Measurements from ENCODE around the gene LAMA2. TPM values are rescaled to one million over a fixed set of nuclear protein-coding genes. Genes with fewer than 3 reads are reported as not detected.

LAMA2 gene
- polyA plus RNA-seq, 1 donor from 2014 or later, result 2.5 TPM

DNA sequence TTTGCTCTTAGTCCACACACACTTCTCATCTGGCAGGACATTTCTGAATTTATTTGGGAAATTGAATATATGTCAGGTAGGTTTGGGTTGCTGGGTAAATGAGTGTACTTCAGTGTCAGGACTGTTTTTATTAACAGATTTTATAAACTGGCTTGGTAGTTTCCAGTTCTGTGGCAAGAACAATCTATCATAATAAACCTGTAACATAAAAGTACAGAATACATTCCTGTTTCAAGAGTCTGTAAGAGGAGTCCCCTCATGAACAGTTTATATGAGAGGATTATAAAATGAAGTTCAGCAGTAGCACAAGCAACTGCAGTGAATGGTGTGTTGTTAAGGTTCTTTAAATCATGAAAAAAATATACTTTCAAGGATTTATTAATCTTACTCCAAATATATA lies 81.8 kb downstream of the LAMA2 start:
- TF ChIP-seq, protein P1, sequence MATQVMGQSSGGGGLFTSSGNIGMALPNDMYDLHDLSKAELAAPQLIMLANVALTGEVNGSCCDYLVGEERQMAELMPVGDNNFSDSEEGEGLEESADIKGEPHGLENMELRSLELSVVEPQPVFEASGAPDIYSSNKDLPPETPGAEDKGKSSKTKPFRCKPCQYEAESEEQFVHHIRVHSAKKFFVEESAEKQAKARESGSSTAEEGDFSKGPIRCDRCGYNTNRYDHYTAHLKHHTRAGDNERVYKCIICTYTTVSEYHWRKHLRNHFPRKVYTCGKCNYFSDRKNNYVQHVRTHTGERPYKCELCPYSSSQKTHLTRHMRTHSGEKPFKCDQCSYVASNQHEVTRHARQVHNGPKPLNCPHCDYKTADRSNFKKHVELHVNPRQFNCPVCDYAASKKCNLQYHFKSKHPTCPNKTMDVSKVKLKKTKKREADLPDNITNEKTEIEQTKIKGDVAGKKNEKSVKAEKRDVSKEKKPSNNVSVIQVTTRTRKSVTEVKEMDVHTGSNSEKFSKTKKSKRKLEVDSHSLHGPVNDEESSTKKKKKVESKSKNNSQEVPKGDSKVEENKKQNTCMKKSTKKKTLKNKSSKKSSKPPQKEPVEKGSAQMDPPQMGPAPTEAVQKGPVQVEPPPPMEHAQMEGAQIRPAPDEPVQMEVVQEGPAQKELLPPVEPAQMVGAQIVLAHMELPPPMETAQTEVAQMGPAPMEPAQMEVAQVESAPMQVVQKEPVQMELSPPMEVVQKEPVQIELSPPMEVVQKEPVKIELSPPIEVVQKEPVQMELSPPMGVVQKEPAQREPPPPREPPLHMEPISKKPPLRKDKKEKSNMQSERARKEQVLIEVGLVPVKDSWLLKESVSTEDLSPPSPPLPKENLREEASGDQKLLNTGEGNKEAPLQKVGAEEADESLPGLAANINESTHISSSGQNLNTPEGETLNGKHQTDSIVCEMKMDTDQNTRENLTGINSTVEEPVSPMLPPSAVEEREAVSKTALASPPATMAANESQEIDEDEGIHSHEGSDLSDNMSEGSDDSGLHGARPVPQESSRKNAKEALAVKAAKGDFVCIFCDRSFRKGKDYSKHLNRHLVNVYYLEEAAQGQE (IDR thresholded peaks at IDR 0.05; ENCODE audit: borderline replicate concordance), result no peak
- no peak for TF ChIP-seq RAD21 (conservative IDR thresholded peaks at IDR 0.05)

DNA sequence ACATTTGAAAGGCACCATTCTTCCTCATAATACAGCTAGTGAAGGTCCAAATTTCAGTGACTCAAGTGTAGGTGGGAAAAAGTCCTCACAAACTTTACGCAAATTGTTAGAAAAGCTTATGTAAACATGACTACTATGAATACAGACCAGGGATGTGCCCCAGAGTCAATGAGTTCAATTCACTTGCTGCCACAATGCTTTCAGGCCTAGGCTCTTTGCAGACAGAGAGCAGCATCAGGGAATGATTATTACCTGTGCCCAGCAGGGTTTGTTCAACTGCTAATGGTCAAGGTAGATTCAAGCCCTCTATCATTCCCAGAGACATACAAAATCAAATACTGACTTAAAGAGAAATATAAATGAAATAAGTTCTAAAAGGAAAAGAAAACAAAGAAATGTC lies 84.0 kb downstream of the LAMA2 start:
- no peak overlapping the region for H2AFZ ChIP-seq (ENCODE audit: low read depth, low read length)
- H3F3A ChIP-seq (ENCODE audit: insufficient read depth, low read length, poor library complexity, severe bottlenecking), result no peaks in the 10 kb centered on the region
- no peaks in the 10 kb centered on the region for H4K20me1 ChIP-seq (ENCODE audit: insufficient read depth)
- H3K79me2 ChIP-seq (replicated peaks; ENCODE audit: insufficient read depth, low read length), result no peaks in the 10 kb centered on the region
- H3K36me3 ChIP-seq (ENCODE audit: insufficient read depth, low read length), result no peaks in the 10 kb centered on the region
- H3K27ac ChIP-seq (ENCODE audit: low read length), result no peak overlapping the region
- no peak overlapping the region for H3K4me2 ChIP-seq (ENCODE audit: low read length)
- H3K9me2 ChIP-seq (ENCODE audit: insufficient read depth, low read length), result no peaks in the 10 kb centered on the region
- H3K9me3 ChIP-seq (ENCODE audit: low read length), result no peaks in the 10 kb centered on the region
- no peaks in the 10 kb centered on the region for H3K27me3 ChIP-seq (ENCODE audit: insufficient read depth, low read depth, low read length)
- TF ChIP-seq MXI1 (conservative IDR thresholded peaks at IDR 0.05; ENCODE audit: poor library complexity, severe bottlenecking), result no peak
- TF ChIP-seq POLR2AphosphoS5 (IDR thresholded peaks at IDR 0.05), result no peak
- no peak for TF ChIP-seq RAD21 (conservative IDR thresholded peaks at IDR 0.05)
- TF ChIP-seq, protein P1 (IDR thresholded peaks at IDR 0.05; ENCODE audit: borderline replicate concordance), result no peak
- H3K9ac ChIP-seq (ENCODE audit: low read length), result no peak overlapping the region
- no peak overlapping the region for H3K4me3 ChIP-seq (ENCODE audit: low read length)

More for the DNA sequence above, 81.8 kb downstream of the LAMA2 start:
- no peaks in the 10 kb centered on the region for H4K20me1 ChIP-seq (ENCODE audit: insufficient read depth)
- H3K79me2 ChIP-seq (replicated peaks; ENCODE audit: insufficient read depth, low read length), result no peaks in the 10 kb centered on the region
- H3K9me3 ChIP-seq (ENCODE audit: low read length), result no peaks in the 10 kb centered on the region
- H3K27me3 ChIP-seq (ENCODE audit: insufficient read depth, low read depth, low read length), result no peaks in the 10 kb centered on the region
- no peak overlapping the region for H2AFZ ChIP-seq (ENCODE audit: low read depth, low read length)
- H3K4me2 ChIP-seq (ENCODE audit: low read length), result no peak overlapping the region
- no peaks in the 10 kb centered on the region for H3F3A ChIP-seq (ENCODE audit: insufficient read depth, low read length, poor library complexity, severe bottlenecking)
- H3K36me3 ChIP-seq (ENCODE audit: insufficient read depth, low read length), result no peaks in the 10 kb centered on the region
- H3K27ac ChIP-seq (ENCODE audit: low read length), result no peak overlapping the region
- no peak overlapping the region for H3K9ac ChIP-seq (ENCODE audit: low read length)
- H3K9me2 ChIP-seq (ENCODE audit: insufficient read depth, low read length), result no peaks in the 10 kb centered on the region
- no peak overlapping the region for H3K4me3 ChIP-seq (ENCODE audit: low read length)

DNA sequence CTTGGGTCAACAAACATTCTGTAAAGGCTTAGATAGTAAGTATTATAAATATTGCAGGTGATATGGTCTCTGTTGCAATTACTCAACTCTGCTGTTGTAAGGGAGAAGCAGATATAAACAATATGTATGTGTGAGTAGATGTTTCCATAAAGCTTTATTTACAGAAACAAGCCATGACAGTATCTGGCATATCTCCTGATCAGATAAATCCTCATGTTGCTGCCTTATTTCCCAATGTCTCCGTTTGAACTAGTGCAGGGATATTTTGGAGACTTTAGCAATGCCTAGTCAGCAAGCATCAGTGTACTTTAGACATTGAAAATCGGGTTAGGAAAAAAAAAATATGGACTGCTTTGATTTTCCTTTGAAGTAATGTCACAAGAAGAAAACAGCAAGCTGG lies 96.1 kb downstream of the LAMA2 start:
- Histone ChIP-seq H2AFZ (ENCODE audit: low read depth, low read length) (no peak overlapping the region), H3K4me2 (ENCODE audit: low read length) (no peak overlapping the region), H3K27ac (ENCODE audit: low read length) (no peak overlapping the region), H3K36me3 (ENCODE audit: insufficient read depth, low read length) (no peaks in the 10 kb centered on the region), H3K9me3 (ENCODE audit: low read length) (no peaks in the 10 kb centered on the region), H4K20me1 (ENCODE audit: insufficient read depth) (no peaks in the 10 kb centered on the region), H3K79me2 (replicated peaks; ENCODE audit: insufficient read depth, low read length) (no peaks in the 10 kb centered on the region), H3K9ac (ENCODE audit: low read length) (no peak overlapping the region), H3F3A (ENCODE audit: insufficient read depth, low read length, poor library complexity, severe bottlenecking) (no peaks in the 10 kb centered on the region), H3K4me3 (ENCODE audit: low read length) (no peak overlapping the region), H3K9me2 (ENCODE audit: insufficient read depth, low read length) (no peaks in the 10 kb centered on the region), H3K27me3 (ENCODE audit: insufficient read depth, low read depth, low read length) (no peaks in the 10 kb centered on the region)
- TF ChIP-seq SMC3 (conservative IDR thresholded peaks at IDR 0.05; ENCODE audit: poor library complexity) (no peak), MXI1 (conservative IDR thresholded peaks at IDR 0.05; ENCODE audit: poor library complexity, severe bottlenecking) (no peak), RAD21 (conservative IDR thresholded peaks at IDR 0.05) (no peak)
- TF ChIP-seq, protein P2, sequence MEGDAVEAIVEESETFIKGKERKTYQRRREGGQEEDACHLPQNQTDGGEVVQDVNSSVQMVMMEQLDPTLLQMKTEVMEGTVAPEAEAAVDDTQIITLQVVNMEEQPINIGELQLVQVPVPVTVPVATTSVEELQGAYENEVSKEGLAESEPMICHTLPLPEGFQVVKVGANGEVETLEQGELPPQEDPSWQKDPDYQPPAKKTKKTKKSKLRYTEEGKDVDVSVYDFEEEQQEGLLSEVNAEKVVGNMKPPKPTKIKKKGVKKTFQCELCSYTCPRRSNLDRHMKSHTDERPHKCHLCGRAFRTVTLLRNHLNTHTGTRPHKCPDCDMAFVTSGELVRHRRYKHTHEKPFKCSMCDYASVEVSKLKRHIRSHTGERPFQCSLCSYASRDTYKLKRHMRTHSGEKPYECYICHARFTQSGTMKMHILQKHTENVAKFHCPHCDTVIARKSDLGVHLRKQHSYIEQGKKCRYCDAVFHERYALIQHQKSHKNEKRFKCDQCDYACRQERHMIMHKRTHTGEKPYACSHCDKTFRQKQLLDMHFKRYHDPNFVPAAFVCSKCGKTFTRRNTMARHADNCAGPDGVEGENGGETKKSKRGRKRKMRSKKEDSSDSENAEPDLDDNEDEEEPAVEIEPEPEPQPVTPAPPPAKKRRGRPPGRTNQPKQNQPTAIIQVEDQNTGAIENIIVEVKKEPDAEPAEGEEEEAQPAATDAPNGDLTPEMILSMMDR (IDR thresholded peaks at IDR 0.05; ENCODE audit: poor library complexity, severe bottlenecking), result no peak
